G401 (cell line): Measurements from ENCODE around the gene NEK1. TPM values are rescaled to one million over a fixed set of nuclear protein-coding genes. Genes with fewer than 3 reads are reported as not detected.
A peak's percentile ranks its signal among the peaks of the same experiment; 100 is the strongest.
"Not testable (repeated sequence)": the region's sequence is repeated elsewhere in the genome, so short reads cannot be mapped to it uniquely, and the experiment has no call there.

ENCODE experiments used
- DNase-seq: peaks from one replicate; pipeline ENCODE4 v3.0.0-alpha.2; 2015; ENCODE audit warnings: low spot score
- in situ Hi-C: cut with HindIII; loops from 2 replicates; pipeline ENCODE4 v1.10.0; 2016; ENCODE audit warnings: low sequenced_read_pairs, mixed read lengths
- total RNA-seq: library from RNA; depleted of rRNA; stranded (reverse); fragments of >200 nt; shearing (Covaris generic); gene quantifications from 2 replicates; pipeline ENCODE4 v1.2.3, GENCODE V29; 2014

NEK1 gene
- total RNA-seq, 1 experiment from 2014 or later, result 3.9 TPM

GRCh38 chr4:169440446-169440845 lies 171.9 kb downstream of the NEK1 start:
- in situ Hi-C loops, result no loop called here

GRCh38 chr4:169439244-169439643 lies 173.1 kb downstream of the NEK1 start:
- in situ Hi-C loops, result no loop called here
- no peak for DNase-seq

More at GRCh38 chr4:169440446-169440845, 171.9 kb downstream of the NEK1 start:
- peak; percentile 65 for DNase-seq

GRCh38 chr4:169438057-169438480 lies 174.3 kb downstream of the NEK1 start:
- in situ Hi-C loops, result no loop called here
- no peak for DNase-seq

- in situ Hi-C loops, result no loop called here
- DNase-seq, result no peak
Measured at GRCh38 chr4:169437299-169438047, 174.9 kb downstream of the NEK1 start.

GRCh38 chr4:169436734-169437133 lies 175.6 kb downstream of the NEK1 start:
- in situ Hi-C loops, result no loop called here
- DNase-seq, result no peak

GRCh38 chr4:169428376-169428775 lies 184.0 kb downstream of the NEK1 start:
- in situ Hi-C loops, result no loop called here
- no peak for DNase-seq

GRCh38 chr4:169427727-169428126 lies 184.7 kb downstream of the NEK1 start:
- in situ Hi-C loops, DNase-seq: not testable (repeated sequence)

- in situ Hi-C loops, result no loop called here
Measured at GRCh38 chr4:169420291-169420690, 192.1 kb downstream of the NEK1 start.

GRCh38 chr4:169418846-169419245 lies 193.5 kb downstream of the NEK1 start:
- DNase-seq, result no peak
- in situ Hi-C loops, result no loop called here

More at GRCh38 chr4:169420291-169420690, 192.1 kb downstream of the NEK1 start:
- DNase-seq, result no peak

- no peak for DNase-seq
- in situ Hi-C loops, result no loop called here
Measured at GRCh38 chr4:169417629-169418282, 194.6 kb downstream of the NEK1 start.

GRCh38 chr4:169416997-169417396 lies 195.4 kb downstream of the NEK1 start:
- no peak for DNase-seq
- in situ Hi-C loops, result no loop called here

- in situ Hi-C loops, result no loop called here
- DNase-seq, result no peak
Measured at GRCh38 chr4:169416461-169416860, 195.9 kb downstream of the NEK1 start.

GRCh38 chr4:169414913-169415312 lies 197.5 kb downstream of the NEK1 start:
- DNase-seq, result no peak
- in situ Hi-C loops, result no loop called here

GRCh38 chr4:169412046-169412445 lies 200.3 kb downstream of the NEK1 start:
- DNase-seq, result no peak
- in situ Hi-C loops, result no loop called here

- in situ Hi-C loops, result no loop called here
- DNase-seq, result no peak
Measured at GRCh38 chr4:169410839-169411770, 201.3 kb downstream of the NEK1 start.

GRCh38 chr4:169407217-169407845 lies 205.1 kb downstream of the NEK1 start:
- in situ Hi-C loops, result no loop called here
- no peak for DNase-seq

GRCh38 chr4:169404960-169405359 lies 207.4 kb downstream of the NEK1 start:
- DNase-seq, result no peak
- in situ Hi-C loops, result no loop called here

GRCh38 chr4:169400832-169401231 lies 211.6 kb downstream of the NEK1 start:
- in situ Hi-C loops, result no loop called here
- no peak for DNase-seq
